ENCODE results near the gene NKX2-3. TPM values are rescaled to one million over a fixed set of nuclear protein-coding genes. Genes with fewer than 3 reads are reported as not detected.

The NKX2-3 gene
- polyA plus RNA-seq, 10 donors = 0.15 to 0.97 (median 0.51) TPM

GRCh38 chr10:99573790-99574189 lies 41.0 kb downstream of the NKX2-3 start:
- DNase-seq = no peak

GRCh38 chr10:99579971-99580370 lies 47.2 kb downstream of the NKX2-3 start:
- no peak for DNase-seq

- no peak for DNase-seq
Observed at GRCh38 chr10:99582255-99582770, 49.6 kb downstream of the NKX2-3 start.

GRCh38 chr10:99583687-99584086 lies 50.9 kb downstream of the NKX2-3 start:
- DNase-seq = no peak

Other genes with a start within 250 kb of the NKX2-3 start
- under 1 TPM in 5 of 10 donors, not detected in 5; 0.01 to 0.19 (median 0.08) TPM for gene CNNM1, start 203.6 kb upstream of the NKX2-3 start, polyA plus RNA-seq (ENCODE audit: insufficient read length in 10 of 10)
- 10 to 100 TPM; 31.9 to 47.7 (median 38.7) TPM for gene GOT1, start 102.3 kb upstream of the NKX2-3 start, polyA plus RNA-seq (ENCODE audit: insufficient read length in 10 of 10)
- 10 to 100 TPM; 24.7 to 41.1 (median 30.9) TPM for gene SLC25A28, start 87.5 kb downstream of the NKX2-3 start, polyA plus RNA-seq (ENCODE audit: insufficient read length in 10 of 10)
- gene ENTPD7, start 126.6 kb downstream of the NKX2-3 start, polyA plus RNA-seq (ENCODE audit: insufficient read length in 10 of 10) = 1 to 10 TPM; 3.2 to 7.1 (median 4.4) TPM
- gene COX15, start 199.2 kb downstream of the NKX2-3 start, polyA plus RNA-seq (ENCODE audit: insufficient read length in 10 of 10) = 10 to 100 TPM; 23.6 to 37.9 (median 30.7) TPM
- gene CUTC, start 199.3 kb downstream of the NKX2-3 start, polyA plus RNA-seq (ENCODE audit: insufficient read length in 10 of 10) = 10 to 100 TPM; 16.2 to 24.6 (median 20.0) TPM
- gene ABCC2, start 249.7 kb downstream of the NKX2-3 start, polyA plus RNA-seq (ENCODE audit: insufficient read length in 10 of 10) = 1 to 10 TPM in 3 of 10 donors, under 1 TPM in 7; 0.42 to 1.1 (median 0.84) TPM